ENCODE results near the gene DRC1. TPM values are rescaled to one million over a fixed set of nuclear protein-coding genes. Genes with fewer than 3 reads are reported as not detected.

DRC1 gene
- total RNA-seq, 1 donor from 2014 or later, result 0.40 TPM

DNA sequence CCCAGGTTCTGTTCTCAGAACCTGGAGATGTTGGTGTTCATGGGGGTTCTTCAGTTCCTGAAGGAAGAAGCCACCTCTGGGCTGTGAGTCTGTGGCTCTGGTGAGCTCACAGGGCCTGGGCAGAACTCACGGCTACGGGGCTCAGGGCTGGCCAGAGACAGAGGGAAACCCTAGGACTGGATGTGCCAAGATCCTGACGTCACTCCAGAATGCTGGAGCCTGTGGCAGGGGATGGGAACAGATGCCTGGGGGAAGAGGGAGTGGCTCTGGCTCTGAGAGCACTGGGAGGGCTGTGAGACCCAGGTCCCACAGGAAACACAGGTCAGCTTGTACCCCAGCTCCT lies 76.2 kb downstream of the DRC1 start, which contains the start of gene OTOF:
Gene OTOF, minus strand, starts transcription at position 214 of the 343 bp plus-strand sequence.
- DNase-seq (ENCODE audit: low spot score), result peak; percentile 31

DNA sequence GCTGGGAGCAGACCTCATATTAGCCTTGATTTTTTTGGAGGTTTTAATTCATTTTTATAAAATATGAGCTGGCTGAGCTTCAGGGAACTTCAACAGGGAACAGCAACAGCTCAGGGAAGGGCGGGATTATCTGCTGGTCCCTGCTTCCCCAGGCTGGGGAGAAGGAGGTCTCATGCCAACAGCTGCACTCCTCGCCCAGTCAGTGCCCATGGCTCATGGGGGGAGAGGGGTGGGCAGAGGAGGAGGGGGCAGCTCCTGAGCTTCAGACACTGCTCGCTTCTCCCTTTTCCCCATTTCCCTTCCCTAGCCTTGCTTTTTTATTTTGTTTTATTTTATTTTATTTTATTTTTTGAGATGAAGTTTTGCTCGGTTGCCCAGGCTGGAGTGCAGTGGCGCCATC lies 76.6 kb downstream of the DRC1 start:
- no peak for DNase-seq (ENCODE audit: low spot score)

DNA sequence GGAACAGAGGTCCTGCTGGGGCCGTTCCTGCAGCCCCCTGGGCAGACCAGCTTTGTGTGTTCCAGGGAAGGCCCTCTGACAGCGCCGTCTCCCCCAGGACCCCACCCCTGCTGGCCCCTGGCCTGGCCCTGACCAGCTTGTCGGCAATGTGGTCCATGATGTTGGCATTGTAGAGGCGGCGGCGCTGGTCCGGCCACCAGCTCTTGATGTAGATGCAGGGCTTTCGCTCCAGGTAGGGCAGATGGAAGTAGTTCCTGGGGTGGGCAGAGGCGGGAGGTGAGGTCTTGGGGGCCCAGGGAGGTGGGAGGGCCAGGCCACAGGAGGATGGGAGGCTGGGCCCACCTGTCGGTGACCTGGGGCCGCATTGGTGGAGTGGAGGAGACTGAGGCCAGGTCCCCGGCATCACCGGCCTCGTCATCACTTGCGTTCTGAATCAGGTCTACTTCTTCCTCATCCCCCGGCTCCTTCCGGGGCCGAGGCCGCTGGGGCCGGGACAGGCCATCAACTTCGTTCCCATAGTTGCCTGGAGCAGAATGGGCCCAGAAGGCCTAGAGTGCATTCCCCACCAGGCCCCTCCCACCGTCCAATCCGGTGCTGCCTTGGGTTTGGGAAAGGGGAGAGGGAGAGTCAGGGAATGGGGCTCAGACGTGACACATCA lies 77.5 kb downstream of the DRC1 start:
- DNase-seq (ENCODE audit: low spot score), result no peak

DNA sequence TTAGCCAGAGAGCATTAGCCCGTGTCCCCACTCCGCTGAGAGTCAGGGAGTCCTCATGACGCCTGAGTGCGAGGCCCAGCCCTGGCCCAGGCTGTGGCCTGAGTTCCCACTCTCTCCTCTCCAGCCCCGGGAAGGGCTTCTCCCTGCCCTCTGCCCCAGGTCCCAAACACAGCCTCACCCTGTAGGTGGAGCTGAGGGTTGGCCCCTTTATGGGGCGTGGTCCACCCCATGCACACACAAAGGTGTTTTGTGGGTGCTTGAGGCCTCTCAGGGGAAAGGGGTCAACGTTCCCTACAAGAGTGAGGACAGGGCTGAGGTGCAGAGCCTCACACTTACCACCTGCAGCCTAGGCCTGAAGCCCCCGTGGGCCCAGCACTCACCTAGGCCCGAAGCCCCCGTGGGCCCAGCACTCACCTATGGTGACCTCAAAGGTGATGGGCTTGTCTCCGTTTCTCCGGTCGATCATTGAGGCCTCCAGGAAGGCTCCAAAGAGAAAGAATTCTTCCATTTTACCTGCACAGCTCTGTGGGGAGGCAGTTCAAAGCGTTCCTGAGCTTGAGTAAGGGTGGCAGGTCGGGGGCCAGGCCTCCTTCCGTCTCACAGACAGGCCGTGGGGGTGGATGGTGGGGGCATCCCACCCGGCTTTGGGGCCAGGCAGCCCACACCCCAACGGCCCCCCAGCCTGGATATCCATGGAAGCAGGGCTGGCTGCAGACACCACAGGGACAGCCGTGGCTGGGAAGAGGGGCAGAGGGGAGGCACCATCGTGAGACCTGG lies 78.3 kb downstream of the DRC1 start:
- no peak for DNase-seq (ENCODE audit: low spot score)

DNA sequence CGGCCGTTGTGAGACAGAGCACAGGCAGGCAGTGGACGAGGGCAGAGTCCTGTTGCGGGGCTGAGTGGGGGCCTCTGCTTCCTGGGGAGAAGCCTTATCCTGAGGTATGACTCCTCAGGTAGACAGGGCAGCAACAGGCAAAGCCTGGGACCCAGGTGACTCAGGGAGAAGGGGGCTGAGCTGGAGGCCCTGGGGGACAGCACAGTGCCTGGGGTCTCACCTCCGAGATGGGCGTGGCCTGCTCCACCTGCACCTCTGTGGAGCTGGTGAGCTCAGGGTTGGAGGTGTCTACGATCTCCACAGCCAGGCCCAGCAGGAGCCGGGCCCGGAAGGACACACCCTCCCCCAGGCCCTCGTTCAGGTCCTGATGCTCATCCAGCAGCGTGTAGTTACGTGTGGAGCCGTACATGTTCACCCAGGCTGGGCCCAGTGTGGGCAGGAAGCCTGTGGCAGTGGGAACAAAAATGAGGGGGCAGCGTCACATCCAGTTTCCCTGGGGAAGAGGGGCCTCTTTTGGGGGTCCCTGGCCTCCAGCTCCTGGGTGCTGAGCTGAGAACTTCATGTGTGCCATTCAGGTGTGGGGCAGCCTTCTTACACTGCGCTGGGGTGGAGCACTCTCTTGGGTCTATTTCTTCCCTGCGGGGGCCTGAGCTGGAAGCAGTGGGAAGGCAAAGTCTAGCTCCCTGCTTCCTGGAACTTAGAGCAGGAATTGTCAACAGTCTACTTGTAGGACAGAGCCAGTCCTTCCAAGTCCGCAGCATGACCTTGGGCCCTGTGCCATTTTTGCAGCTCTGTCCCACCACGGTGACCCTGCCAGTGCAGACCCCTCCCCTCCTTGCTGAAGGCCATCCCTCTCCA lies 79.1 kb downstream of the DRC1 start:
- DNase-seq (ENCODE audit: low spot score), result no peak

DNA sequence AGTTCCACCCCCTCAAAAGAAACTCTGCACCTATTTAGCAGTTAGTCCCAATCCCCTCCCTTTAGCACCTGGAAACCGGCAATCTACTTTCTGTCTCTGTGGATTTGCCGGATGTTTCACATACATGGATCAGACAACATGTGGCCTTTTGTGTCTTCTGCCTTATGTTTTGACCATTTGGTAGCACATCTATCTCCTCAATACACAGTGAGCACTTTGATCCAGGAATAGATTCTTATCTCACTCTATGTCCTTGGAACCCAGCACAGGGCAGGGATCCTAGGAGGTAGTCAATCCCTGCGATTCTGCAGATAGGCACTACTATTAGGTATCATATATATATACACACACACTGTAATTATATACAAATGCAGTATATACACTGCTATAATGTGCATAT lies 80.0 kb downstream of the DRC1 start:
- no peak for DNase-seq (ENCODE audit: low spot score)

DNA sequence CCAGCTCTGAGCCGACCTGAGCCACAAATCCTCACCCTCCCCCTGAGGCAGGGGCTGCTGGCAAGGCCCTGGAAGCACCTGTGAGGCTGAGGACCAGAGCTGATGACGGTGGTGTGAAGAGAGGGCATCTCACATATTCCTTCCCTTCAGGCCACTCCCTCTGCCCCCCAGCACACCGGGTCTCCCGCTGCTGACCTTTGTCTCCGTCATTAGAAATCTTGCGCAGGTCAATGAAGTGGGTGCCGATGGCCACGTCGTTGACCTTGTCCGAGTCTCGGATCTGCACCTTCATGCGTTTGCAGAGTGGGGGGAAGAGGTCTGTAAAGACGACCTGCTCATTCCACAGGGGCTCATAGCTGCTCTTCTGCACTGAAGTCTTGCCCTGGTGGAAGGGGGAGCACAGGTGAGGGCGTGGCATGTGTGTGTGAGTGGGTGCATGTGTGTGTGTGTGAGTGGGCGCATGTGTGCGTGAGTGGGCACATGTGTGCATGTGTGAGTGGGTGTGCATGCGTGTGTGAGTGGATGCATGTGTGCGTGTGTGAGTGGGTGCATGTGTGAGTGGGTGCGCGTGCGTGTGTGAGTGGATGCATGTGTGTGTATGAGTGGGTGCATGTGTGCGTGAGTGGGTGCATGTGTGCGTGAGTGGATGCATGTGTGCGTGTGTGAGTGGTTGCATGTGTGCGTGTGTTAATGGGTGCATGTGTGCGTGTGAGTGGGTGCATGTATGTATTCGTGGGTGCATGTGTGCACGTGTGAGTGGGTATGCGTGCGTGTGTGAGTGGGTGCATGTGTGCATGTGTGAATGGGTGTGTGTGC lies 80.7 kb downstream of the DRC1 start:
- no peak for DNase-seq (ENCODE audit: low spot score)

DNA sequence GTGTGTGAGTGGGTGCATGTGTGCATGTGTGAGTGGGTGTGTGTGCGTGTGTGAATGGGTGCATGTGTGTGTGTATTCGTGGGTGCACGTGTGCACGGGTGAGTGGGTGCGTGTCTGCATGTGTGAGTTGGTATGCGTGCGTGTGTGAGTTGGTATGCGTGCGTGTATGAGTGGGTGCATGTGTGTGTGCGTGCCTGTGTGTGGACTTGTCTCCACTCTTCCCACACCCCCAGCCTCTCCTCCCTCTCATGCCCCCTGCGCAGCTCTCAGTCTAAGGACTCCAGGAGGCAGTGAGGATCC lies 81.3 kb downstream of the DRC1 start:
- DNase-seq (ENCODE audit: low spot score), result no peak

DNA sequence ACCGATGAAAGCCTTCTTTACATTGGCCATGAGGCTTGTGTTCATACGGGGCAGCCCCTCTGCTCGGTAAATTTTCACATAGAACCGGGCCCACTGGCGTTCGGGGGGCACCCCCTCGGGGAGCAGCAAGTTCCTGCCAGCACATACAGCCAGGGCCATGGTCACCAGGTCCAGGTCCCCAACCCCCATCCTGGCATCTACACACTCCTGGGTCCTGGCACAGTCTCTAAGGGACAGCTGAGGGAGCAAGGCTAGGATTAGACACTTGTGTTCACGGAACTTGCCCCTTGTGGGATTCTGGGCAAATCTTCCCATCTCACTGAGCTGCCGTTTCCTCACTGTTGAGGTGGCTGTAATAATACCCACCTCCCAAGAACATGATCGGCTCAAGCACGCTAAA lies 81.8 kb downstream of the DRC1 start:
- DNase-seq (ENCODE audit: low spot score), result no peak

DNA sequence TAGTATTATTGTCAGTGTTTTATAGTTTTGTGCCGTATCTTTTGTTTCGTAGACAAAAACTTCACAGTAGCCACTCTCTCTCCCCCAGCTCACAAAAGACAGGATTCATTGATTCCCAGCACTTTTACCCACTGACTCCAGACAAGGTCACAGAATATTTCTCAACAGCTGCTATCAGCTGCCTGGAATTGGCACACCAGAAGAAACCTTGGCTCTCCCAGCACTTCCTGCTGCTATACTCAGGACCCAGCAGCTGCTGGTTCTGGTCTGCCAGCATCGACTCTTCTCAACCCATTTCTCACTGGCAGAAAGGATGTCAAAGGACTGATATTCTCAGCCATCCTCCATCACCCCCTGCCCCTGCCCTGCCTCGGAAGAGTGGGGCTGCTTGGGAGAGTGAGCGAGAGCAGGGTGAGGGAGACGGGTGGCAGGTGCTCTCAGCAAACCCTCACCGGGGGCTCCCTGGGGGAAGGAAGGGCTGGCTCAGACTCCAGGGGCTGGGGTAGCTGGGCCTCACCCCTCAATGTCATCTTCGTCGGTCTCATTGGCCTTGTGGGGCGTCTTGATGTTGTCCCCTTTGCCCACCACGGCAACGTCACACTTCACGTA lies 82.3 kb downstream of the DRC1 start:
- no peak for DNase-seq (ENCODE audit: low spot score)

DNA sequence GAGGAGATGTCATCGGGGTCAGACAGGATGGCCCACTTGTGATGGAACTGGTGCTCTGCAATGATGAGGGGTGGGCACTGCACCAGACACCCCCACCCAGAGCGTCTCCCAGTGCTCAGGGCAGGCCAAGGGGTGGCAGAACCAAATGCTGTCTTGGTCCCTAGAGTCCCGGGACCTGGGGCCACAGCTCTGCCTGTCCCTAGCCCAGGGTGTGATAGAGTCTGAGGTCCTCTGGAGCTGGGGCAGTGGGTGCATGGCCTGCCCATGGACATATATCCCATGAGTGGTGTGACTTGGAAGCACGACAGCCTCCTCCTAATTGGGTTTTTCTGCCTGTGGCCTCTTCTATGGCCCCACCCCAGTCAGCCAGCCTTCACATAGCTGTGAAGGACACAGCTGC lies 82.9 kb downstream of the DRC1 start:
- DNase-seq (ENCODE audit: low spot score), result no peak

DNA sequence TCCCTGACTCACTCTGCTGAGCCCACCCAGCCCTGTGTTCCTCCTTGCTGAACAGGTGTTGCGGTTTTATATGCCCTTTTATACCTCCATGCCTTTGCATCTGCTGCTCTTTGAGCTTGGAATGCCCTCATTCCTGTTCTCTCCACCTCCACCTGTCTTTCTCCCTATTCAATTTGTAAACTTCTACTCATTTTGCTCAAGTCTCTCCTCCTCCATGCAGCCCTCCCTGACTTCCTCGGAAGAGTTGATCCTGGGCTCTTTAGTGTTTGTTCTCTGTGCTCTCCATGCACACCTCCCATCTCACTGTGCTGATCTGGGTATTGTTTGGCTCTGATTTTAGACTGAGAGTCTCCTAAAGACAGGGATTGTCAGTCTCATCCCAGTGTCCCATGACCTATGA lies 83.4 kb downstream of the DRC1 start:
- DNase-seq (ENCODE audit: low spot score), result no peak

DNA sequence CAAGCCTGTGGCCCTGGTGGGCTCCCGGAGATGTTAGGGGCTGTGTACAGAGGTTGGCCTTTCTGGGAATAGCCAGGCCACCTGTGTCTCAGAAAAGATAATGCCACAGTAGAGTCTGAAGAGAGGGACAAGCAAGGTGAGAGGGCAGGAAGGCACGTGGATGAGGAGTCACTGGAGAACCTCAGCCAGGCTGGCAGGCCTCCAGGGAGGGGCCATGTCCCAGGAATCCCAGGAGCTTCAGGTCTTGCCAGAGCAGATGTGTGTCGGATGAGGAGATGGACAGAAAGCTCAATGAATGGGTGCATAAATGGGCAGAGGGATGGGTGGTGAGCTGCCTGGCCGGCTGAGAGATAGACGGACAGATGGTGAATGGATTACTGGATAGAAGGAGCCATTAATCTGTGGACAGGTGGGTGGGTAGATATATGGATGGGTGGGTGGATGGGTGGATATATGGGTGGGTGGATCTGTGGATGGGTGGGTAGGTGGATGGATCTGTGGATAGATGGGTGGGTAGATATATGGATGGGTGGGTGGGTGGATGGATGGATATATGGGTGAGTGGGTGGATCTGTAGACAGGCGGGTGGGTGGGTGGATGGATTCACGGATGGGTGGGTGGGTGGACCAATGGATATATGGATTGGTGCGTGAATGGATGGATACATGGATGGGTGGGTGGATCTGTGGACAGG lies 84.2 kb downstream of the DRC1 start:
- DNase-seq (ENCODE audit: low spot score), result no peak

DNA sequence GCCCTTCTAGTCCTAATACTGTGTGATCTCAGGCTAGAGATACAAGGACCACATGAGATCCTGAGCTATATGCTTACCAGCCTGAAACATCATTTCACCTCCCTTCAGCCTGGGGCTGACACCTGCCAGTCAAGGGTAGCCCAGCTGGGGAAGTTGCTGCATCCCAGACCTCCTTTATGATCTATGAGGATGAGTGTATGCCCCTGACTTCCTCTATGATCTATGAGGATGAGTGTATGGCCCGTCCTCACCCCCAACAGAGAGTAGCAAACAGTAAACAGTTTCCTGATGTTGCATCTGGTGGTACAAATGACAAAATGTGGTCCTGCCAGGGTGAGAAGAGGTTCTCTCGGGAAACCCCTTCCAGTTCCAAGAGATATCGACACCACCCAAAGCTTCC lies 85.1 kb downstream of the DRC1 start:
- no peak for DNase-seq (ENCODE audit: low spot score)

DNA sequence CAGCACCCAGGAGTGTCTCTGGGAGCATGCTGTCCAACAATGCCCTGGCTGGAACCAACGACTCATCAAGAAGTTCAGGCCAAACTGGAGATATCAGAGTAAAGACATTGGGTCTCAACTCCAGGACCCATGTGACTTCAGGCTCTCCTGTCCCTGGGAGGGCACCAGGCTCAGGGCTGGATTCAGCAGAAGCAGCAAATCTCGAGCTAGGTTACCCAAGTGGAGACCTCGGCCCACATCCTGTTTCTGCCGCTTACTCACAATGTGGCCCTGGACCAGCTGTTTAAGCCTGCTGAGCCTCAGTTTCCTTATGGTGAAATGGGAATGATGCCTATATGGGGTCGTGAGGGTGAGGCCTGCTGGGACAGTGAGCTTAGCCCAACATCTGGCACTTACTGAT lies 85.5 kb downstream of the DRC1 start:
- DNase-seq (ENCODE audit: low spot score), result no peak

DNA sequence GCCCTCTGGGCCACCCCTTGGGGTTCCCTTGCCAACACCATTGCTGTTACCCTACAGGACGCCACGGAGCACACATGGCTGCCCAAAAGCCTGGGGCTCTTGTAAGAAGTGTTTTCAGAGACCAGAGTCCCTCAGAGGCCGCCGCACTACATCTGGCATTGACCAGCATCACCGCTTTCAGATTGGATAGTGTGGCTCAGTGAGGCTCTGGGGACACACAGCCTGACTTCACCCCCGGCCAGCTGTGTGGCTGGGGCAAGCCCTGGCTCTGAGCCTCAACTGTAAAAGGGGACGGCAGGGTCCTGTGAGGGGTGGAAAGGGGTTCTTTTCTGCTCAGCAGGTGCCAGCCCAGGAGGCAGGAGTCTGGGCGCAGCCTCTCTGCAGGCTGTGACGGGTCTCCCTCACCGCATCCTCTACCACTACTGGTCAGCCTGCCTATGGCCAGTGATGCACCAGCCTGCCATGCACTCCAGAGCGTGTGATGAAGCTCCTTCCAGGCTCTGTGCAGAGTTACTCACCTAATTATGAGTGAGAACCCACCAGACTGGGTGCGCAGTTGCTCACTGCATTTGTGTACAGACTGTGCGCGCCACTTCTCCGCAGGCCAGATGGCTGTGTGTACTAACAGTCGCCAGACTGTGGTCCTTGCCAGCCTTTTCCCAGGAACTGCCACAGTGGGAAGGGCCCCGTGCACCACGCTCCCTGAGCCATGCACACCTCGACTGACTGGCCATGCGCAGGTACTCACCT lies 86.9 kb downstream of the DRC1 start:
- no peak for DNase-seq (ENCODE audit: low spot score)

DNA sequence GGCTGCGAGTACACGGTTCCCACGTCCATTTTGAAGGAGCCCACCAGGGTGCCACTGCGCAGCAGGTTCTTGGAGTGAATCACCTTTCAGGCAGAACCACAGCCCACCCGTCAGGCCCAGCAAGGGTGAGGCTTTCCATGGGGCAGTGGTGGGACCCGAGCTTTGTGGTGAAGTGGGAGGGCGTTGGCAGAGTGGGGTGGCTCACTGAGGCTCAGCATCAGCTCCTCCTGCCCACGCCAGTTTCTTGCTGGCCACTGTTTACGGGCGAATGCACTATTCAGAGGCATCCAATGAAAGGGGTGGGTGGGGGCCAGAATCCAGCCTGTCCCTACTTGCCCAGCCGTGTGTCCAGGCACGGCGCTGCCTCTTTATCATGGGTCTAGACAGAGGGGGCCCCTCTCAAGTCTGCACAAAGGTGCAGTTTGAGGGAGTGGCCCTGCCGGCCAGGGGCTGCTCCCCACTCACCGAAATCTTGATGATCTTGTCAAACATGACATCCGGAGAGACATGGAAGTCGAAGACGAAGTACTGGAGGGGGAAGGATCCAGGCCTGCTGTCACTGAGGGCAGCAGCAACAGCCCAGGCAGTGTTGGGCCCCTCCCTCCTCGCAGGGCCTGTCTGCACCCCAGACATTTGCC lies 87.6 kb downstream of the DRC1 start:
- DNase-seq (ENCODE audit: low spot score), result no peak

DNA sequence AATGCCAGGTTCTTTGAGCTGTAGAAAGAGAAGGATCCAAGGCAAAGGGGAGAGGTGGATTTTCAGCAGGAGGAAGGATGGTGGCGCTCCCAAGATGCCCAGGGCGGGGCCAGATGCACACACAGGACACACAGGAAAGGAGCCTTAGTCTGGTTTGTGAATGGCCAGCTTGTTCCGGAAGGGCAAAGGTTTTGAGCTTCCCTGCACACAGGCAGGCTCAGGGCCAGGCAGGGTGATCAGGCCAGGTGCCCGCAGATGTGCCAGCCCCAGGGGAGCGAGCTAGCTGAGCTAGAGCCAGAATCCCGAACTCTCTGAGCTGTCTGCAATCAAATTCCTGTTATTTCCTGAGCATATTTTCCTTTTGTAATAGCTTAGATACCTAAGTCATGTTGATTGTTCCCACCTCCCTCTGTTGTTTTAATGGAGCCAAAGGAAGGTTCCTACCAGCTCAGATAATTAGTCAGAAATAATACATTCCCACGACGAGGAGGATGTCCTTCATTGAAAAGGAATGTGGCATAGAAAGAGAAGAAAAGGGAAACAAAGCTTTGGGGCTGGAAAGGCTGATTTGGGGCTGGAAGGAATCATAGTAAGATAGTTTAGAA lies 89.9 kb downstream of the DRC1 start:
- no peak for DNase-seq (ENCODE audit: low spot score)

DNA sequence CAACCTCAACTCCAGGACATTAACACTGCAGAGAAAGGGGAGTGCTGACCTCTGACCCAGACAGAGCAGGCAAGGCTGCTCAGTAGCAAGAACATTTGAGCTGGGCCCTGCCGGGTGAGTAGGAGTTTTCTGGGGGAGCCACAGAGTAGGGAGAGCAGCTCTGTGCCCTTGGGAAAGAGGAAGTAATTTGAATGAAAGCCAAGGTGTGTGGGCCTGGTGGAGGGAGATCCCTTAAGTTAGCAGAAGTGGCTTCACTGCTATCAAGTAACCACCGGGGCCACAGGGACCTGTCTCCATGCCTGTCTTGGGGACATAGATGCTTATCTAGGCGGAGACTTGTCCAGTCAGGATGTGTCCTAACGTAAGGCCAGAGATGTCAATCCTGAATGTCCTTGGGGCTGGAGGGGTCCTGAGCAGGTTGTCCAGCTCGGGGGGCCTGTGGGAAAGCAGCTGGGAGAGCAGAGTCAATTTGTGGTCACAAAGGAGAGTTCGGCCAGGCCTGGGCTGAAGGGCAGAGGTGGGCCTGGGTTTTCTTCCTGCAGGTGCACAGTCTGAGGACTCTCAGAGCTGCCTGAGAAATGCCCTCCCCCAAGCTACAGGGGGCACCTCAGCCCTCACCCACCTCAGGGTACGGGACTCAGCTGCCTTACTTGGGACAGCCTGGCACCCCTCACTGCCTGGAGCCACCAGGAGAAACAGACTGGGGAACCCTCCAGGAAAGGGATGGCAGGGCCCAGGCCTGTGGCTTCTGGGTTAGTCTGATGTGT lies 91.2 kb downstream of the DRC1 start:
- no peak for DNase-seq (ENCODE audit: low spot score)
